CD4-positive, CD25-positive, alpha-beta regulatory T cell (primary cell): Measurements from ENCODE around the gene IL17RA. TPM values are rescaled to one million over a fixed set of nuclear protein-coding genes. Genes with fewer than 3 reads are reported as not detected.

Source experiments
- ATAC-seq, 2 donors: fragments of 150-1000 bp; cut with Tn5 transposase; one replicate each; pipeline ENCODE4 v1.10.0; 2021; ENCODE audit warnings: low read depth in 2 of 2, moderate number of reproducible peaks in 2 of 2, moderate library complexity in 1 of 2
- DNase-seq, 3 donors: peaks; one replicate each; pipeline versions ENCODE4 v3.0.0 to v3.0.0-alpha.2; 2012 to 2022; ENCODE audit warnings: mixed read lengths in 1 of 3
- H3K27ac ChIP-seq: one replicate; pipeline ENCODE4 v1.7.0; 2013; ENCODE audit warnings: mild to moderate bottlenecking, low read length; ENCODE audit not compliant: insufficient read depth, poor library complexity, severe bottlenecking
- H3K27me3 ChIP-seq: one replicate; pipeline ENCODE4 v1.7.0; 2013; ENCODE audit warnings: low read length; ENCODE audit not compliant: control insufficient read depth, insufficient read depth
- H3K36me3 ChIP-seq: one replicate; pipeline ENCODE4 v1.7.0; 2013; ENCODE audit warnings: mild to moderate bottlenecking, low read length, moderate library complexity; ENCODE audit not compliant: control insufficient read depth, insufficient read depth
- H3K4me1 ChIP-seq: 2 replicates; pipeline ENCODE4 v1.7.0; 2013; ENCODE audit warnings: mild to moderate bottlenecking, low read length; ENCODE audit not compliant: insufficient read depth, control insufficient read depth, poor library complexity, severe bottlenecking
- H3K4me3 ChIP-seq: one replicate; pipeline ENCODE4 v1.7.0; 2013; ENCODE audit warnings: low read depth, mild to moderate bottlenecking, low read length, moderate library complexity
- H3K9me3 ChIP-seq, 2 experiments: 1 replicate in 1 of 2; 2 replicates in 1 of 2; pipeline ENCODE4 v1.7.0; 2013; ENCODE audit warnings: low read length in 2 of 2, mild to moderate bottlenecking in 1 of 2, moderate library complexity in 1 of 2; ENCODE audit not compliant: control insufficient read depth in 2 of 2
- H3K27ac Mint-ChIP-seq, 3 donors: one replicate each; pipeline ENCODE4 v1.8.0; 2020 to 2022; ENCODE audit warnings: mild to moderate bottlenecking in 3 of 3, mixed read lengths in 3 of 3, moderate library complexity in 2 of 3
- H3K27me3 Mint-ChIP-seq: one replicate; pipeline ENCODE4 v1.8.0; 2022; ENCODE audit warnings: mild to moderate bottlenecking, mixed read lengths
- H3K36me3 Mint-ChIP-seq: one replicate; pipeline ENCODE4 v1.8.0; 2020; ENCODE audit warnings: mixed read lengths
- H3K4me1 Mint-ChIP-seq, 4 donors: one replicate each; pipeline ENCODE4 v1.8.0; 2020 to 2022; ENCODE audit warnings: mixed read lengths in 4 of 4, mild to moderate bottlenecking in 1 of 4
- H3K4me3 Mint-ChIP-seq, 4 donors: one replicate each; pipeline ENCODE4 v1.8.0; 2020 to 2022; ENCODE audit warnings: mild to moderate bottlenecking in 4 of 4, mixed read lengths in 4 of 4, moderate library complexity in 3 of 4
- H3K9me3 Mint-ChIP-seq, 7 donors: one replicate each; pipeline ENCODE4 v1.8.0; 2020 to 2022; ENCODE audit warnings: mixed read lengths in 7 of 7, mild to moderate bottlenecking in 3 of 7, moderate library complexity in 2 of 7
- polyA plus RNA-seq, 4 donors: library from polyadenylated mRNA; unstranded; fragments of 300-500 nt; fragmentation: Illumina TruSeq; gene quantifications; one replicate each; pipeline ENCODE4 v1.2.3, GENCODE V29; 2021
- total RNA-seq: library from RNA; stranded (reverse); gene quantifications from one replicate; pipeline ENCODE4 v1.2.3, GENCODE V29; 2022

Gene IL17RA
- total and polyA plus RNA-seq, 5 donors from 2014 or later = 21.7 to 48.2 (median 27.5) TPM

DNA sequence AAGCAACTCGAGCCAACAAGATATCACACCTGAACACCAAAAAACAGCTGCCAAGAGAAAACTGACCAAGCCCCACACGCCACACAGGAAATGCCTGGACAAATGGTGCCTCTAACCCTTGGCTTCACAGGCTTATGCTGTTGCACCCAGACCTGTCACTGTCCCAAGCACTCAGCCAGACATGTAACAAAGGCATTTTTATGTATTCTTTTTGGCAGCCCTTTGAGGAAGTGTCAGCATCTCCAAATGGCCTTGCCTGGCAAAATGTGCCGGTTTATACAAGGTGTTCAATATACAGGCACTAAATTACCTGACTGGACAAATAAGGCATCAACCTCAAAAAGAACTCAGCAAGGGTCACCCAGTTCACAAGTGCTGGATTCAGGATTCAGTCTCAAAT, 68.2 kb downstream of the IL17RA start:
- no peaks in the 10 kb centered on the region for H3K27me3 Mint-ChIP-seq
- DNase-seq (no peak), ATAC-seq (no peak)
- H3K27ac Mint-ChIP-seq = peak overlapping the region in 1 of 3 donors; percentile 85
- Histone ChIP-seq H3K9me3 (no peaks in the 10 kb centered on the region), H3K27ac (no peak overlapping the region), H3K27me3 (no peaks in the 10 kb centered on the region), H3K4me3 (no peak overlapping the region), H3K36me3 (peaks cover 9% of the 10 kb centered on the region), H3K4me1 (peaks cover 12% of the 10 kb centered on the region)
- no peaks in the 10 kb centered on the region for H3K9me3 Mint-ChIP-seq
- peaks cover 3% of the 10 kb centered on the region for H3K36me3 Mint-ChIP-seq
- peaks cover 0 to 49% (median 20%) of the 10 kb centered on the region in 4 donors for H3K4me1 Mint-ChIP-seq
- no peak overlapping the region for H3K4me3 Mint-ChIP-seq

DNA sequence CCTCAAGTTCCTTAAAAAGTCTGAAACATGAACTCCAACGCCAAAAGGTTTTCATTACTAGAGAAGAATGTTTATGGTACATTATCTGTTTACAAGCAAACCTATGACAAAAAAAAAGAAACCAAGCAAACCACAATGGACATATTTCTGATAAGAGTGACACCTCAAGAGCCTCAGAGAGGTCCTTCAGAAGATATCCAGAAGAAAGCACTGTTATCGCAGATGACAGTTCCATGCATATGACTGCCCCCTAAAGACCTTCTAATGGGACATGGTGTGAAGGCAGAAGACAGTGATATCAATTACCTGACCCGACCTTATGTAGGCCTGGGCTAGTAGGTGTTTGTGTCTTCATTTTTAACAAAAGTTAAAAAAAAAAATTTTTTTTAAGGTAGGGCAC, 71.1 kb downstream of the IL17RA start:
- DNase-seq (no peak), ATAC-seq (no peak)
- H3K36me3 ChIP-seq = no peaks in the 10 kb centered on the region
- H3K4me1 Mint-ChIP-seq = peaks cover 0 to 56% (median 27%) of the 10 kb centered on the region in 4 donors
- peak overlapping the region in 1 of 3 donors; percentile 55 for H3K27ac Mint-ChIP-seq
- H3K4me1 ChIP-seq = peaks cover 28% of the 10 kb centered on the region
- H3K4me3 Mint-ChIP-seq = peak overlapping the region; percentile 9 to 80 (median 48)
- H3K27ac ChIP-seq = no peak overlapping the region
- H3K27me3 Mint-ChIP-seq = no peaks in the 10 kb centered on the region
- H3K27me3 ChIP-seq = no peaks in the 10 kb centered on the region
- no peaks in the 10 kb centered on the region for H3K9me3 Mint-ChIP-seq
- no peaks in the 10 kb centered on the region for H3K9me3 ChIP-seq
- H3K4me3 ChIP-seq = peak overlapping the region; percentile 26
- peaks cover 3% of the 10 kb centered on the region for H3K36me3 Mint-ChIP-seq

GRCh38 chr22:17157714-17158113, 72.9 kb downstream of the IL17RA start:
- H3K36me3 ChIP-seq = no peaks in the 10 kb centered on the region
- Mint-ChIP-seq H3K9me3 (no peaks in the 10 kb centered on the region), H3K27me3 (no peaks in the 10 kb centered on the region), H3K36me3 (no peaks in the 10 kb centered on the region), H3K4me3 (peak overlapping the region; percentile 81 to 93 (median 90)), H3K4me1 (peaks cover 0 to 48% (median 21%) of the 10 kb centered on the region in 4 donors), H3K27ac (peak overlapping the region in 2 of 3 donors; percentile 65 to 83)
- DNase-seq (no peak), ATAC-seq (no peak)
- no peaks in the 10 kb centered on the region for H3K9me3 ChIP-seq
- H3K27ac ChIP-seq = no peak overlapping the region
- peaks cover 28% of the 10 kb centered on the region for H3K4me1 ChIP-seq
- H3K4me3 ChIP-seq = no peak overlapping the region
- H3K27me3 ChIP-seq = no peaks in the 10 kb centered on the region

DNA sequence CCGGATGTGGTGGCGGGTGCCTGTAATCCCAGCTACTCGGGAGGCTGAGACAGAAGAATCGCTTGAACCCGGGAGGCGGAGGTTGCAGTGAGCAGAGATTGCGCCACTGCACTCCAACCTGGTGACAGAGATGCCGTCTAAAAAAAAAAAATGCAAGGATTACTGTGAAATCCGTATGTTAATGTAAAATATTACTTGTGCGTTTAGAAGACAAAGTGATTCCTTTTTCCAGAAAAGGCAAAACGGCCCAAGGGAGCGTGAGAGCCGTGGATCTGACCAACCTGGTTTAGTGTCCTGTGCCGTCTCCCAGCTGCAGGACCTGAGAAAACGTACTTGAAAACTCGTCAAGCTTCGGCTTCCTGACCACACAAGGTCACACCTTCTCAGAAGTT, 73.4 kb downstream of the IL17RA start:
- Histone ChIP-seq H3K9me3 (no peaks in the 10 kb centered on the region), H3K27me3 (no peaks in the 10 kb centered on the region), H3K4me1 (peaks cover 28% of the 10 kb centered on the region), H3K4me3 (peak overlapping the region; percentile 77), H3K36me3 (no peaks in the 10 kb centered on the region), H3K27ac (peak overlapping the region; percentile 73)
- H3K27ac Mint-ChIP-seq = peak overlapping the region in 2 of 3 donors; percentile 65 to 83
- ATAC-seq (no peak), DNase-seq (no peak)
- peak overlapping the region; percentile 81 to 93 (median 90) for H3K4me3 Mint-ChIP-seq
- no peaks in the 10 kb centered on the region for H3K9me3 Mint-ChIP-seq
- H3K27me3 Mint-ChIP-seq = no peaks in the 10 kb centered on the region
- H3K36me3 Mint-ChIP-seq = no peaks in the 10 kb centered on the region
- peaks cover 0 to 47% (median 19%) of the 10 kb centered on the region in 4 donors for H3K4me1 Mint-ChIP-seq

DNA sequence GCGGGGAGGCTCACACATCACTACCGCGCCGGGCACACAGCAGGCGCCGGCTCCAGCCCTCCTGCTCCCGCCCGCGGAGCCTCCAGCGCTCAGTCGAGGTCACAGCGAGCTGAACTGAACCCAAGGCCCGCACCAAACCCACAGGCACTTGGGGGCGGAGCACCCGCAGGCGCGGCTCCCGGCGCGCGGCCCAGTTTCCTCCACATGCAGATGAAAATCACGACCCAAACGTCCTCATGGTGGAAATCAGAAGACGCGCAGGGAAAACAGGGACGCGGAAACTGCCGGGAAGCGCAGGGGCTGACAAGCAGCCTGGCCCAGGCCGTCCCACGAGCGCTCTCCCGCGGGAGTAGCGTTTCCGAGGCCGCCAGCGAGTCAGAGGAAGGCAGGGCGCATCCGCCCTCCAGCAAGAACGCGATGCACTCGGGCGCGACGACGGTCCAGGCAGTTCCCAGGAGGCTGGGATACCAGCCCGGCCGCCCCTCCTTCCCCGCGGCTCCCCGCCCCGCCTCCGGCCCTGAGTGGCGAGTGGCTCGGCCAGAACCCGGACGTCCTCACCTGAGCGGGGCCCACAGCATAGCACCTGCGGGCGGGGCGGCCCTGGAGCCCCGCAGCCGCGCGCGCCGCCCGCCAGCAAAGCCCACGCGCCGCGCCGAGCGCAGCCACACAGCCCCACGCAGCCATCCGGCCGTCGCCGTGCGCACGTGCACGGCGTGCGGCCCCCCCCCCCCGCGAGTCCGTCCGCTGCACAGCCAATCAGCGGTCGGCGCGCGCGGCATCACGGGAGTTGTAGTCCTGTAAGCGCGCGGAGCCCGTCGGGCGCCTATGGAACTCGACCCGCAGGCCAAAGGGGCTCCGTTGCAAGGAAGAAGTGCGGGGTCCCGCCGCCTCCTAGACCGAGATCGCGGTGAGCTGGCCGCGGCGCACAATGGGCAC, 74.0 kb downstream of the IL17RA start, which contains the start of gene HDHD5:
Gene HDHD5 (minus strand): TSS at position 710 of the 936 bp plus-strand sequence. CDS start 26 bp downstream, at position 684.
- ATAC-seq (peak; percentile 91 to 93), DNase-seq (peak; percentile 84 to 93 (median 88))
- Histone ChIP-seq H3K4me1 (peaks cover 28% of the 10 kb centered on the region), H3K27ac (peak within 1 kb of the TSS; percentile 73), H3K27me3 (no peaks in the 10 kb centered on the region), H3K9me3 (no peaks in the 10 kb centered on the region), H3K4me3 (peak within 1 kb of the TSS; percentile 77), H3K36me3 (no peaks in the 10 kb centered on the region)
- H3K9me3 Mint-ChIP-seq = no peaks in the 10 kb centered on the region
- no peaks in the 10 kb centered on the region for H3K27me3 Mint-ChIP-seq
- peak within 1 kb of the TSS; percentile 81 to 94 (median 90) for H3K4me3 Mint-ChIP-seq
- no peaks in the 10 kb centered on the region for H3K36me3 Mint-ChIP-seq
- H3K27ac Mint-ChIP-seq = peak within 1 kb of the TSS; percentile 56 to 89 (median 88)
- peaks cover 0 to 43% (median 18%) of the 10 kb centered on the region in 4 donors for H3K4me1 Mint-ChIP-seq

- Histone ChIP-seq H3K27ac (peak overlapping the region; percentile 47), H3K4me1 (peaks cover 28% of the 10 kb centered on the region), H3K9me3 (no peaks in the 10 kb centered on the region), H3K4me3 (peak overlapping the region; percentile 70), H3K27me3 (no peaks in the 10 kb centered on the region), H3K36me3 (no peaks in the 10 kb centered on the region)
- Mint-ChIP-seq H3K4me1 (peaks cover 0 to 43% (median 18%) of the 10 kb centered on the region in 4 donors), H3K36me3 (no peaks in the 10 kb centered on the region), H3K27me3 (no peaks in the 10 kb centered on the region), H3K27ac (peak overlapping the region; percentile 56 to 89 (median 88)), H3K9me3 (no peaks in the 10 kb centered on the region), H3K4me3 (peak overlapping the region; percentile 81 to 94 (median 90))
- ATAC-seq = peak; percentile 1 to 3
- DNase-seq = peak in 2 of 3 donors; percentile 9 to 56
These were observed 74.7 kb downstream of the IL17RA start for GRCh38 chr22:17159504-17159951.

DNA sequence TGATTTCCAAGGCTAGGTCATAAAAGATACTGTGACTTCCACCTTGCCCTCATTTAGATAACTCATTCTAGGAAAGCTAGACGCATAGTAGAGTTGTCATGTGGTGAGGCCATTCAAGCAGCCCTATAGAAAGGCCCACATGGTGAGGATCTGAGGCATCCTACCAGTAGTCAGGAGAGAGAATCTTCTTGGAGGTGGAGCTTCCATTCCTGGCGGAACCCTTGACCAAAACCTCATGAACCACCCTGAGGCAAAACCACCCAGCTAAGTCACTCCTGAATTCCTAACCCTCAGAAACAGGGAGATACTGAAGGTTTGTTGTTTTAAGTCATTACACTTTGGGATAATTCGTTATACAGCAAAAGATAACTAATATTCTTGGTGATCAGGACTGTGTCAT, 77.2 kb downstream of the IL17RA start:
- ATAC-seq (no peak), DNase-seq (no peak)
- no peak overlapping the region for H3K4me3 ChIP-seq
- Mint-ChIP-seq H3K4me3 (peak overlapping the region in 1 of 4 donors; percentile 67), H3K27me3 (peaks cover 4% of the 10 kb centered on the region), H3K4me1 (peaks cover 0 to 21% (median 12%) of the 10 kb centered on the region in 4 donors), H3K9me3 (no peaks in the 10 kb centered on the region), H3K36me3 (no peaks in the 10 kb centered on the region), H3K27ac (no peak overlapping the region)
- peaks cover 25% of the 10 kb centered on the region for H3K4me1 ChIP-seq
- H3K27ac ChIP-seq = no peak overlapping the region
- H3K9me3 ChIP-seq = no peaks in the 10 kb centered on the region
- H3K27me3 ChIP-seq = no peaks in the 10 kb centered on the region
- no peaks in the 10 kb centered on the region for H3K36me3 ChIP-seq
